Gastroesophageal sphincter (tissue), 4 donors: ENCODE measurements around the gene RAB3C. TPM values are rescaled to one million over a fixed set of nuclear protein-coding genes. Genes with fewer than 3 reads are reported as not detected.
A peak's percentile ranks its signal among the peaks of the same experiment; 100 is the strongest.
"Not testable (repeated sequence)": the region's sequence is repeated elsewhere in the genome, so short reads cannot be mapped to it uniquely, and the experiment has no call there.

Source experiments
- ATAC-seq: fragments of 150-250 bp; one replicate; pipeline ENCODE4 v1.9.1; 2016; ENCODE audit warnings: mild to moderate bottlenecking, moderate library complexity
- H3K27ac ChIP-seq, 4 donors: fragments of 200-600 bp; sonication (generic) in 3 of 4; 1 replicate in 3 of 4; 2 replicates in 1 of 4; pipeline ENCODE4 v1.5.1; 2016 to 2019
- H3K27me3 ChIP-seq: fragments of 200-600 bp; sonication (generic); one replicate; pipeline ENCODE4 v1.5.1; 2019
- H3K36me3 ChIP-seq, 2 donors: fragments of 200-600 bp; sonication (generic); one replicate each; pipeline ENCODE4 v1.5.1; 2019; ENCODE audit warnings: control low read depth in 1 of 2
- H3K4me1 ChIP-seq, 3 donors: fragments of 200-600 bp; sonication (generic); 1 replicate in 2 of 3; 2 replicates in 1 of 3; pipeline ENCODE4 v1.5.1; 2016 to 2019; ENCODE audit warnings: control low read depth in 2 of 3
- H3K4me3 ChIP-seq, 2 donors: fragments of 200-600 bp; sonication (generic); one replicate each; pipeline ENCODE4 v1.5.1; 2019; ENCODE audit warnings: mild to moderate bottlenecking in 1 of 2, moderate library complexity in 1 of 2
- H3K9me3 ChIP-seq, 3 donors: fragments of 200-600 bp; sonication (generic); one replicate each; pipeline ENCODE4 v1.5.1; 2017 to 2019; ENCODE audit warnings: control low read depth in 2 of 3
- CTCF ChIP-seq, 4 experiments: fragments of 200-600 bp in 2 of 4; fragments of 450-650 bp in 2 of 4; sonication (generic) in 1 of 4; IDR thresholded peaks; one replicate each; pipeline ENCODE4 v1.5.1; 2017 to 2019; ENCODE audit warnings: antibody characterized with exemption in 4 of 4, mild to moderate bottlenecking in 2 of 4, moderate library complexity in 2 of 4
- EP300 ChIP-seq: sonication (generic); formaldehyde crosslinking; IDR thresholded peaks from one replicate; pipeline ENCODE4 v1.6.1; 2017; ENCODE audit warnings: antibody characterized with exemption, mild to moderate bottlenecking
- POLR2A ChIP-seq, 2 donors: fragments of 450-650 bp; IDR thresholded peaks; one replicate each; pipeline ENCODE4 v1.6.1; 2017; ENCODE audit warnings: antibody characterized with exemption in 2 of 2, mild to moderate bottlenecking in 2 of 2, moderate library complexity in 1 of 2
- POLR2AphosphoS5 ChIP-seq: sonication (generic); formaldehyde crosslinking; IDR thresholded peaks from one replicate; pipeline ENCODE4 v1.6.1; 2017; ENCODE audit warnings: antibody characterized with exemption
- WGBS, 2 donors: methylation state at CpG; one replicate each; pipeline ENCODE4 v1.1.5; 2018; ENCODE audit warnings: low coverage in 1 of 2; 5-methylcytosine and 5-hydroxymethylcytosine counted together
- total RNA-seq, 4 donors: library from RNA; depleted of rRNA; stranded (reverse); fragments of >200 nt; gene quantifications; one replicate each; pipeline ENCODE4 v1.1.0, GENCODE V29; 2016

RAB3C gene
- total RNA-seq = 1 to 10 TPM in 3 of 4 donors, under 1 TPM in 1; 0.16 to 3.5 (median 2.1) TPM

- Histone ChIP-seq H3K36me3 (no peaks in the 10 kb centered on the region), H3K4me1 (peaks cover 0 to 18% (median 9%) of the 10 kb centered on the region in 3 donors), H3K27ac (no peak within 1 kb of the TSS), H3K27me3 (peaks cover 51% of the 10 kb centered on the region), H3K4me3 (peak within 1 kb of the TSS; percentile 37 to 52), H3K9me3 (no peaks in the 10 kb centered on the region)
- ATAC-seq = peak; percentile 94
- TF ChIP-seq CTCF (IDR thresholded peaks at IDR 0.05) (peak in 1 of 4 experiments; percentile 15), POLR2A (IDR thresholded peaks at IDR 0.05) (no peak)
- WGBS, 2 donors = 0% methylated on average over 6 to 10 of the region's 43 CpGs
These were observed at the start of gene RAB3C for GRCh38 chr5:58582803-58583491. RAB3C (plus strand) TSS chr5:58583075; CDS start chr5:58583209, 134 bp downstream.

GRCh38 chr5:58541935-58542334 is 40.9 kb upstream of the RAB3C start:
- not testable (repeated sequence) for H3K9me3 ChIP-seq, ATAC-seq

GRCh38 chr5:58542709-58543108 is 40.2 kb upstream of the RAB3C start:
- WGBS, 2 donors = 80% methylated on average over 1 of the region's 1 CpG; no CpG with 5 or more reads in 1 of the 2 donors
- H3K4me1 ChIP-seq = no peaks in the 10 kb centered on the region
- no peaks in the 10 kb centered on the region for H3K27me3 ChIP-seq
- no peak for ATAC-seq
- no peak overlapping the region for H3K27ac ChIP-seq
- no peaks in the 10 kb centered on the region for H3K36me3 ChIP-seq
- no peak overlapping the region for H3K4me3 ChIP-seq
- H3K9me3 ChIP-seq = peaks cover 0 to 10% (median 0%) of the 10 kb centered on the region in 3 donors
- TF ChIP-seq EP300 (no peak), POLR2AphosphoS5 (no peak), POLR2A (IDR thresholded peaks at IDR 0.05) (no peak), CTCF (IDR thresholded peaks at IDR 0.05) (no peak)

More at GRCh38 chr5:58541935-58542334, 40.9 kb upstream of the RAB3C start:
- not testable (repeated sequence) for H3K4me1 ChIP-seq, H3K27me3 ChIP-seq, H3K4me3 ChIP-seq, H3K36me3 ChIP-seq, H3K27ac ChIP-seq
- WGBS, 2 donors = 90 to 92% methylated on average over 2 of the region's 9 CpGs

- Histone ChIP-seq H3K27me3 (no peaks in the 10 kb centered on the region), H3K4me3 (no peak overlapping the region), H3K27ac (no peak overlapping the region), H3K9me3 (peaks cover 0 to 10% (median 0%) of the 10 kb centered on the region in 3 donors), H3K4me1 (no peaks in the 10 kb centered on the region), H3K36me3 (no peaks in the 10 kb centered on the region)
- TF ChIP-seq EP300 = no peak
- TF ChIP-seq POLR2A (IDR thresholded peaks at IDR 0.05) = no peak
- TF ChIP-seq CTCF (IDR thresholded peaks at IDR 0.05) = no peak
- TF ChIP-seq POLR2AphosphoS5 = no peak
- ATAC-seq = no peak
- WGBS, 2 donors = 63 to 100% methylated on average over 1 of the region's 2 CpGs
These were observed 39.2 kb upstream of the RAB3C start for GRCh38 chr5:58543723-58544122.

- ATAC-seq = no peak
- Histone ChIP-seq H3K9me3 (peaks cover 0 to 10% (median 0%) of the 10 kb centered on the region in 3 donors), H3K4me1 (no peaks in the 10 kb centered on the region), H3K27me3 (no peaks in the 10 kb centered on the region), H3K36me3 (no peaks in the 10 kb centered on the region), H3K27ac (no peak overlapping the region), H3K4me3 (no peak overlapping the region)
- no peak for TF ChIP-seq POLR2A (IDR thresholded peaks at IDR 0.05)
- TF ChIP-seq EP300 = no peak
- TF ChIP-seq CTCF (IDR thresholded peaks at IDR 0.05) = no peak
- TF ChIP-seq POLR2AphosphoS5 = no peak
- WGBS, 2 donors = 53 to 81% methylated on average over 1 of the region's 1 CpG
These were observed 38.7 kb upstream of the RAB3C start for GRCh38 chr5:58544195-58544594.
